Stomach (tissue), 4 donors: ENCODE measurements around the gene PSMD14.

Source experiments
- EP300 ChIP-seq: sonication (generic); formaldehyde crosslinking; IDR thresholded peaks from one replicate; pipeline ENCODE4 v1.6.1; 2017; ENCODE audit warnings: antibody characterized with exemption
- POLR2AphosphoS5 ChIP-seq, 3 donors: sonication (generic); formaldehyde crosslinking; IDR thresholded peaks; one replicate each; pipeline ENCODE4 v1.6.1; 2016; ENCODE audit warnings: antibody characterized with exemption in 3 of 3
- TF ChIP-seq, protein P1 (sequence below), 7 experiments: fragments of 450-650 bp in 4 of 7; fragments of 200-600 bp in 3 of 7; sonication (generic) in 3 of 7; IDR thresholded peaks; one replicate each; pipeline ENCODE4 v1.5.1; 2016 to 2019; ENCODE audit warnings: antibody characterized with exemption in 7 of 7, control low read depth in 2 of 7, mild to moderate bottlenecking in 1 of 7

DNA sequence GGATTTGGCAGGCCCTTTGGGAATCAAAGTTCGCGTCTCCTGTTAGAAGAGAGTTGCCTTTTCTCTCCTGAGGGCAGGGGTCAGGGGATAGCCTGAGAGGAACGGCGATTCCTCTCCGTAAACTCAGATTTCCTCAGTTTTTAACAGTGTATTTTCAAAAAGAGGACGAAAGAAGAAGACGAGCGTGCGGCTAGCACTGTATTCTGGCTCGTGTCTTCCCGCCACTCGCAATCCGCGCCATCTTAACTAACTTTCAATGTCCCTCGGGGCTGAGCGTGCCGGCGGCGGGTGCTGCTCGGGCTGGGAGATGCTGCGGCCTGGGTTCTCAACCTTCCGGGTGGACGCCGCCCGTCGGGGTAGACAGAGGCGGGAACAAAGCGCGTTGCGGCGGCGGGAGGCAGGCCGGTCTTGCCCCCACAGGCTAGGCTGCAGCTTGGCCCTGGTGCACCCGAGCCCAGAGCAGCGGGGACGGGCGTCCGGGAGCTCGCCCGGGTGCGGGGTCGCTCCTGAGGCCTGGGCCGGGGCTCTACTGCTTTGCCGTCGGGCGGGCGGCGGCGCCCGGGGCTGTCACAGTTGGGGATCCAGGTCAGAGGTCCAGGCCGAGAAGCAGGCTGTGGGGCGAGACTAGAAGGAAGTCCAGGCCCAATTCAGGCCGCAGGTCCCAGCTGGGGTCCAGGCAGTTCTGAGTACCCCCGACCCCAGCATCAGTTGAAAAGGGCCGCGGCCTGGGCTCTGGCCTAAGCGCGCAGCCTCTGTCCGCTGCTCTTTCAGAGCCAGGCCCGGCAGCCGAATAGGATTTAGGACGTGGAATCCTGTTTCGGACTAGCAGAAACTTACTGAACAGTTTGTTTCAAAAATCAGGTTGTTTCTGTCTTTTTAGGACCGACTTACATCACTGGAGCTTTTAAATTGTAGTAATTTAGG is 119.7 kb downstream of the PSMD14 start:
- TF ChIP-seq EP300 (no peak), POLR2AphosphoS5 (IDR thresholded peaks at IDR 0.05) (no peak)
- TF ChIP-seq, protein P1, sequence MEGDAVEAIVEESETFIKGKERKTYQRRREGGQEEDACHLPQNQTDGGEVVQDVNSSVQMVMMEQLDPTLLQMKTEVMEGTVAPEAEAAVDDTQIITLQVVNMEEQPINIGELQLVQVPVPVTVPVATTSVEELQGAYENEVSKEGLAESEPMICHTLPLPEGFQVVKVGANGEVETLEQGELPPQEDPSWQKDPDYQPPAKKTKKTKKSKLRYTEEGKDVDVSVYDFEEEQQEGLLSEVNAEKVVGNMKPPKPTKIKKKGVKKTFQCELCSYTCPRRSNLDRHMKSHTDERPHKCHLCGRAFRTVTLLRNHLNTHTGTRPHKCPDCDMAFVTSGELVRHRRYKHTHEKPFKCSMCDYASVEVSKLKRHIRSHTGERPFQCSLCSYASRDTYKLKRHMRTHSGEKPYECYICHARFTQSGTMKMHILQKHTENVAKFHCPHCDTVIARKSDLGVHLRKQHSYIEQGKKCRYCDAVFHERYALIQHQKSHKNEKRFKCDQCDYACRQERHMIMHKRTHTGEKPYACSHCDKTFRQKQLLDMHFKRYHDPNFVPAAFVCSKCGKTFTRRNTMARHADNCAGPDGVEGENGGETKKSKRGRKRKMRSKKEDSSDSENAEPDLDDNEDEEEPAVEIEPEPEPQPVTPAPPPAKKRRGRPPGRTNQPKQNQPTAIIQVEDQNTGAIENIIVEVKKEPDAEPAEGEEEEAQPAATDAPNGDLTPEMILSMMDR (IDR thresholded peaks at IDR 0.05) = no peak
